Mononuclear cell (primary cell): ENCODE data around the gene MRPL12. TPM values are rescaled to one million over a fixed set of nuclear protein-coding genes. Genes with fewer than 3 reads are reported as not detected.

Experiments used
- H3K27me3 ChIP-seq: 2 replicates; pipeline ENCODE4 v1.6.0; 2011; ENCODE audit warnings: low read length, control low read depth; ENCODE audit not compliant: insufficient read depth
- H3K4me1 ChIP-seq: 2 replicates; pipeline ENCODE4 v1.5.1; 2011; ENCODE audit warnings: mild to moderate bottlenecking, low read length, control low read depth; ENCODE audit not compliant: insufficient read depth
- H3K4me3 ChIP-seq: 2 replicates; pipeline ENCODE4 v1.5.1; 2011; ENCODE audit warnings: mild to moderate bottlenecking, low read length, moderate library complexity
- H3K9me3 ChIP-seq: 2 replicates; pipeline ENCODE4 v1.5.1; 2011; ENCODE audit warnings: low read depth, mild to moderate bottlenecking, control low read depth, low read length
- total RNA-seq: library from RNA; depleted of rRNA; stranded (reverse); fragments of >200 nt; gene quantifications from one replicate; pipeline ENCODE4 v1.2.3, GENCODE V29; 2012

MRPL12 gene
- total RNA-seq = 3.7 TPM

GRCh38 chr17:81702934-81703746 is at the start of gene MRPL12:
Gene MRPL12 (plus strand): TSS chr17:81703367. CDS start chr17:81703502, 135 bp downstream.
- H3K9me3 ChIP-seq = no peaks in the 10 kb centered on the region
- H3K4me3 ChIP-seq = peak within 1 kb of the TSS; percentile 85
- peaks cover 24% of the 10 kb centered on the region for H3K4me1 ChIP-seq
- no peaks in the 10 kb centered on the region for H3K27me3 ChIP-seq

GRCh38 chr17:81655378-81656117 is 47.6 kb upstream of the MRPL12 start:
- Histone ChIP-seq H3K27me3 (no peaks in the 10 kb centered on the region), H3K4me1 (peaks cover 18% of the 10 kb centered on the region), H3K4me3 (no peak overlapping the region), H3K9me3 (no peaks in the 10 kb centered on the region)

DNA sequence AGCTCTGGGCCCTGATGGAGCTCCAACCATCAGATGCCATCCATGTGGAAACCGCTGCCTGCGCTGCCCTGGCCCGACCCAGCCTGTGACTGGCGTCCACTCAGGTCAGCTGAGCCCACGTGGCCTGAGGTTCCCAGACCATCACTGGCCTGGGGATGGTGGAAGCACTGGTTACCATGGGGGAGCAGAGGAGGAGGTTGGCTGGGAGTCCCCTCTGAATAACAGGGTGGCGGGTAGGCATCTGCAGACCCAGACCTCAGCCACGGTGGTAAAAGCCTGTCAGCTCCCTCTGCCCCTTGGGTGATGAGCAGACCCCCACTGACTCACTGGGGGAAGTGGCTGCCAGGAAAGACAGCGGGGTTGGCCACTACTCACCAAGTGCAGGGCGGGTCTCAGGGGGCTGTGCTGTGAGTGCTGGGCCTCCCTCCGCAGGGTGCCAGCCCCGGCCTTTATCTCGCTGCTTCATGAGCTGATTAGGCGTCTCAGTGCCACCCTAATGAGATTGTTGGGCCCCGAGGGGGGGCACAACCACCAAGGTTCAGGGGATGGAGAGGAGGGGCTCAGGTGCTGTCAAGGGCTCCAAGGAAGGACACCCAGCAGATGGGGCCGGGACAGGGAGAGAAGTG is 46.9 kb upstream of the MRPL12 start, which contains the start of gene PDE6G:
Gene PDE6G (minus strand): TSS at position 425 of the 626 bp plus-strand sequence. CDS start 3,237 bp downstream, outside the sequence.
- H3K4me1 ChIP-seq = peaks cover 18% of the 10 kb centered on the region
- H3K9me3 ChIP-seq = no peaks in the 10 kb centered on the region
- no peak within 1 kb of the TSS for H3K4me3 ChIP-seq
- H3K27me3 ChIP-seq = no peaks in the 10 kb centered on the region

DNA sequence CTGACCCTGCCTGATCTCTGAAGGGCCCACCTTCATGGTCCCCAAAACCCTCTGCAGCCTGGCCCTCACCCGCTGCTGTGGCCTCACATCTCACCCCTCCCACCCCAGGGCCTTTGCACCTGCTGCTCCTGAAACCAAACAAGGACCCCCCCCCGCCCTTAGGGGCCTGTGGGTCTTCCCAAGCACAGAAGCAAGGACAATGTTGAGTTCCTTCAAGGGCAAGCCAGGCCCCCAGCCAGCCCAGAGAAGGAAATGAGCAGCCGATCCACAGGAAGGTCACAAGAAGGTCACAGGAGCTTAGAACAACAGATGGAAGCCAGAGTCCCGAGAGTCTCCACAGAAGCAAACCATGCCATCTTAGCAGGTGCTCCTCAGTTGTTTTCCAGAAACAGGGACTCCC is 46.3 kb upstream of the MRPL12 start:
- Histone ChIP-seq H3K27me3 (no peaks in the 10 kb centered on the region), H3K4me3 (no peak overlapping the region), H3K4me1 (peaks cover 18% of the 10 kb centered on the region), H3K9me3 (no peaks in the 10 kb centered on the region)

- Histone ChIP-seq H3K4me1 (peaks cover 5% of the 10 kb centered on the region), H3K9me3 (no peaks in the 10 kb centered on the region), H3K4me3 (no peak overlapping the region), H3K27me3 (no peaks in the 10 kb centered on the region)
Observed at GRCh38 chr17:81659038-81659437, 44.1 kb upstream of the MRPL12 start.

- Histone ChIP-seq H3K9me3 (no peaks in the 10 kb centered on the region), H3K27me3 (no peaks in the 10 kb centered on the region), H3K4me1 (peaks cover 12% of the 10 kb centered on the region), H3K4me3 (no peak overlapping the region)
Observed at GRCh38 chr17:81660441-81660840, 42.7 kb upstream of the MRPL12 start.

GRCh38 chr17:81662002-81662401 is 41.2 kb upstream of the MRPL12 start:
- H3K4me1 ChIP-seq = peaks cover 17% of the 10 kb centered on the region
- H3K27me3 ChIP-seq = no peaks in the 10 kb centered on the region
- no peak overlapping the region for H3K4me3 ChIP-seq
- H3K9me3 ChIP-seq = no peaks in the 10 kb centered on the region

- no peaks in the 10 kb centered on the region for H3K27me3 ChIP-seq
- peaks cover 30% of the 10 kb centered on the region for H3K4me1 ChIP-seq
- H3K9me3 ChIP-seq = no peaks in the 10 kb centered on the region
- no peak overlapping the region for H3K4me3 ChIP-seq
Observed at GRCh38 chr17:81664051-81664470, 39.1 kb upstream of the MRPL12 start.

- no peaks in the 10 kb centered on the region for H3K27me3 ChIP-seq
- H3K4me1 ChIP-seq = peaks cover 30% of the 10 kb centered on the region
- H3K4me3 ChIP-seq = peak overlapping the region; percentile 90
- H3K9me3 ChIP-seq = no peaks in the 10 kb centered on the region
Observed at GRCh38 chr17:81665205-81666091, 37.7 kb upstream of the MRPL12 start.

- Histone ChIP-seq H3K4me1 (peaks cover 30% of the 10 kb centered on the region), H3K9me3 (no peaks in the 10 kb centered on the region), H3K4me3 (peak overlapping the region; percentile 90), H3K27me3 (no peaks in the 10 kb centered on the region)
Observed at GRCh38 chr17:81666092-81666341, 37.1 kb upstream of the MRPL12 start.

GRCh38 chr17:81666342-81667191 is 36.6 kb upstream of the MRPL12 start, which contains the start of the genes CCDC137 and OXLD1:
Gene CCDC137 (plus strand): TSS chr17:81666737. CDS start chr17:81666767, 30 bp downstream.
Gene OXLD1 (minus strand): TSS chr17:81666605. CDS start chr17:81666577, 28 bp downstream.
- Histone ChIP-seq H3K4me1 (peaks cover 30% of the 10 kb centered on the region), H3K27me3 (no peaks in the 10 kb centered on the region), H3K9me3 (no peaks in the 10 kb centered on the region), H3K4me3 (peak within 1 kb of the TSS; percentile 90)

GRCh38 chr17:81667754-81668153 is 35.4 kb upstream of the MRPL12 start:
- H3K4me1 ChIP-seq = peaks cover 30% of the 10 kb centered on the region
- no peaks in the 10 kb centered on the region for H3K27me3 ChIP-seq
- no peak overlapping the region for H3K4me3 ChIP-seq
- H3K9me3 ChIP-seq = no peaks in the 10 kb centered on the region

- Histone ChIP-seq H3K9me3 (no peaks in the 10 kb centered on the region), H3K27me3 (no peaks in the 10 kb centered on the region), H3K4me3 (no peak overlapping the region), H3K4me1 (peaks cover 11% of the 10 kb centered on the region)
Observed at GRCh38 chr17:81672504-81672903, 30.7 kb upstream of the MRPL12 start.

DNA sequence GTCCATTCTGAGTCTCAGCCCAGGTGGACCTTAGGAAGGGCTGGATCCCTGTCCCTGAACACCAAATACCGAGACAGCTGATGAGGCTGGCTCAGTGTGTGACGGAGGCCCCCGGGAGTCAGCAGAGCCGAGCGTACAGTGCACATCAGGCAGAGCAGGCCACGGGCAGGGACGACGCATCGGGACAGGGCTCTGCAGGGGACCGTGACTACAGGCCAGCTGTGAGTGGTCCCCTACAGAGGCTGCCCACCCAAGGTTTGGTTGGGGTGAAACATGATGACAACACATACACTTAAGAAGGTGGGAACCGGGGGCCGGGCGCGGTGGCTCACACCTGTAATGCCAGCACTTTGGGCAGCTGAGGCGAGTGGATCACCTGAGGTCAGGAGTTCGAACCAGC is 30.2 kb upstream of the MRPL12 start:
- H3K27me3 ChIP-seq = no peaks in the 10 kb centered on the region
- H3K4me3 ChIP-seq = no peak overlapping the region
- H3K4me1 ChIP-seq = peaks cover 7% of the 10 kb centered on the region
- H3K9me3 ChIP-seq = no peaks in the 10 kb centered on the region
